HG03066 (cell line): ENCODE measurements around the gene MAVS.
"Not testable (repeated sequence)": the region's sequence is repeated elsewhere in the genome, so short reads cannot be mapped to it uniquely, and the experiment has no call there.

Experiments
- ATAC-seq: cut with Tn5 transposase; IDR thresholded peaks from one replicate; pipeline ENCODE4 v1.9.1; 2021; ENCODE audit warnings: low read depth; ENCODE audit not compliant: unreplicated experiment

MAVS gene

GRCh38 chr20:3814928-3815495 lies 31.6 kb upstream of the MAVS start:
- no peak for ATAC-seq

DNA sequence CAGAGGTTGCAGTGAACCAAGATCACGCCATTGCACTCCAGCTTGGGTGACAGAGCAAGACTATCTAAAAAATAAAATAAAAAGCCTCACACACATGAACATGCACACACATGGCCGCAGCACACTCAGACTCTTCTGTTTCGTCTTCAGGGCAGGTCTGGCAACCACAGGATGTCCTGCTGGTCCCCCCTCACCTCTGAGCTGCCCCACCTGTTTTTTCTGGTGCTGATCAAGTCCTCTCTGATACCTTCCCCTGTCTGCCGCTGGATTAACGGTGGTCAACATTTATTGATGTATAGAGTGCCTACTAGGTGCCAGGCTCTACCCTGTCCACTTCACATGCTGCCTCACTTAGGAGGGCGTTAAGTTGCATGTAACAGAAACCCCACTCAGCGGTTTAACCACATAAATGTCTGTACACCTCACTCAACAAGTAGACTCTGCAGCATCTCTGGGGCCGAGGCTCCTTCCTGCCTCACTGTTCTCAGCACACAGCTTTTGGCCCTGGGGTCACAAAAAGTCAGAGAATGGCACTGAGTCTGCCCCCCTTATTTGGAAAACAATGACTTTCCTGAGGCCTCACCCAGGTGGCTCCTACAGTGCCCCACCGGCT lies 30.8 kb upstream of the MAVS start:
- ATAC-seq, result no peak

- no peak for ATAC-seq
Observed at GRCh38 chr20:3818155-3819151, 28.2 kb upstream of the MAVS start.

DNA sequence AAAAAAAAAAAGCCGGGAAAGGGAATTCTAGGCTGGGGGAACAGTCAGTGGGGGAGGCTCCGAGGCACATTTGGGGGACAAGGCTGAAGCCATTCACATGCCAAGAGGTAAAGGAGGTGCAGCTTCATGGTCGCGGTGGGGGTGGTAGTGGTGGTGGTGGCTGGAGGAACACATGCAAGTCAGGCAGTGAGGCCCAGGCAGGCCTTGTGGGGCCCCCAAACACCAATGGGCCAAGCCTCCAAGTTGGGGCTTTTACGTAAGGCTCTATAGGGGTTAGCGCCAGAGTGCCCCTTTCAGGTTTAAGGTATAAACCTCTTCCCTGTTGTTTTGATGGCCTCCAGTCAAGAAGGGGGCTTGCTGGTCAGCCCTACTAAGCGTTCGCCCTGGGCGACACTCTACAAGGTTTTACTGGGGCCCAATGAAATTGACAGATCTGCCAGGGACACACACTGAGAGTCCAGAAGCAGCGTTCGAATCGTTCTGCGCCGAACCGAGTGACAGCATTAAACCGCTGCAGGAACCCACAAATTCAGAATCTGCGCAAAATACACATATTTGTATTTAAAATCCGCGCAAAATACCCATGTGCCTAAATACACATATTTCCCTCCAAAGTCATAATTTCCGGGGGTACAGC lies 27.1 kb upstream of the MAVS start:
- ATAC-seq, result no peak

- ATAC-seq, result peak; percentile 74
Observed at GRCh38 chr20:3820048-3820900, 26.4 kb upstream of the MAVS start, which contains the start of gene AP5S1. Gene AP5S1, plus strand, starts transcription at chr20:3820547. Its CDS starts 1,571 bp downstream, at chr20:3822118.

DNA sequence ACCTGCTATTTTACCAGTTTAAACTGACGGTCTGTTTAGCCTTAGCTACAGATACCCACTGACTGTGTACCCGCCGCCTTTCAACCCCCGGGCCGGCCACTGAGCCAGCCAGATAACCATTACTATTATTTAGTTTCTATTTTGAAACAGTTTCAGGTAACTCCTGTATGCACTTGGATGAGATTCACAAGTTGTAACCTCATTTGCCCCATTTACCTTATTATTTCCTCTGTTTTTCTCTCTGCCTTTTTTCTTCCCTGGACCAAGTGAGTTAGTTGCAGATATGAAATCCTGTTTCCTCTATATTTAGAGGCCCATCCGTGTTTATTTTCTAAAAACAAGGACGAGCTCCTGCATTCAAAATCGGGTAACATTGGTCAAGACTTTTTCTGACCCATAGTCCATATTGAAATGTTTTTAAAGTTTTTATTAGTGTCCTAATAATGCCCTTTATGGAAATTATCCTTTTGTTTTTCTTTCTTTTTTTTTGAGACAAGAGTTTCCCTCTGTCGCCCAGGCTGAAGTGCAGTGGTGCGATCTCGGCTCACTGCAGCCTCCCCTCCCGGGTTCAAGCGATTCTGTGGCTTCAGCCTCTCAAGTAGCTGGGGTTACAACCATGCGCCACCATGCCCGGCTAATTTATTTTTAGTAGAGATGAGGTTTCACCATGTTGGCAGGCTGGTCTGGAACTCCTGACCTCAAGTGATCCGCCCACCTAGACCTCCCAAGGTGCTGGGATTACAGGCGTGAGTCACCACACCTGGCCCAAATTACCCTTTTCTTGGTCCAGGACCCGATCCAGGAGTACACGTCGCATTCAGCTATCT lies 25.5 kb upstream of the MAVS start:
- ATAC-seq, result no peak

GRCh38 chr20:3821996-3822395 lies 24.6 kb upstream of the MAVS start:
- no peak for ATAC-seq

GRCh38 chr20:3823881-3824280 lies 22.8 kb upstream of the MAVS start:
- ATAC-seq, result no peak

- ATAC-seq, result no peak
Observed at GRCh38 chr20:3825526-3825925, 21.1 kb upstream of the MAVS start.

GRCh38 chr20:3826420-3826819 lies 20.2 kb upstream of the MAVS start:
- no peak for ATAC-seq

GRCh38 chr20:3828798-3829197 lies 17.8 kb upstream of the MAVS start:
- ATAC-seq, result no peak

DNA sequence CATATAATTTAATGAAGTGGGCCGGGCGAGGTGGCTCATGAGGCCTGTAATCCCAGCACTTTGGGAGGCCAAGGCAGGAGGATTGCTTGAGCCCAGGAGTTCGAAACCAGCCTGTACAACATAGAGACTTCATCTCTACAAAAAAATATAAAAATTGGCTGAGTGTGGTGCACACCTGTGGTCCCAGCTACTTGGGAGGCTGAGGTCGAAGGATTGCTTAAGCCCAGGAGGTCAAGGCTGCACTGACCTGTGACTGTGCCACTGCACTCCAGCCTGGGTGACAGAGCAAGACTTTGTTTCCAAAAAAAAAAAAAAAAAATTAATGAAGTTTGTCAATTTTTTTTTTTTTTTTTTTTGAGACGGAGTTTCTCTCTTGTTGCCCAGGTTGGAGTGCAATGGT lies 16.7 kb upstream of the MAVS start:
- ATAC-seq, result not testable (repeated sequence)

DNA sequence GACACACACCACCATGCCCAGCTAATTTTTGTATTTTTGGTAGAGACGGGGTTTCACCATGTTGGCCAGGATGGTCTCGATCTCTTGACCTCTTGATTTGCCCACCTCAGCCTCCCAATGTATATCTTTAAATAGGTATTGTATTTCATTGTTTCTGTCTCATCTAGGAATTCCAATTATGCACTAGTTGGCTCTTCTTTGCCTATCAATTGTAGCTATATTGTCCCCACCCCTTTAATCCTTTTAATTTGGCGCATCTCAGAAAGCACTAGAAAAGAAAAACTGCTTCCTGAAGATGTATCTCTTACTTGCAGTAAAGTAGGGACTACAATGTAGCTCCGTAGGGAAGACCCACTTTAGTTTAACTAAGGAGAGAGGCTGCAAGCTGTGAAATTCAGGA lies 10.5 kb upstream of the MAVS start:
- no peak for ATAC-seq

DNA sequence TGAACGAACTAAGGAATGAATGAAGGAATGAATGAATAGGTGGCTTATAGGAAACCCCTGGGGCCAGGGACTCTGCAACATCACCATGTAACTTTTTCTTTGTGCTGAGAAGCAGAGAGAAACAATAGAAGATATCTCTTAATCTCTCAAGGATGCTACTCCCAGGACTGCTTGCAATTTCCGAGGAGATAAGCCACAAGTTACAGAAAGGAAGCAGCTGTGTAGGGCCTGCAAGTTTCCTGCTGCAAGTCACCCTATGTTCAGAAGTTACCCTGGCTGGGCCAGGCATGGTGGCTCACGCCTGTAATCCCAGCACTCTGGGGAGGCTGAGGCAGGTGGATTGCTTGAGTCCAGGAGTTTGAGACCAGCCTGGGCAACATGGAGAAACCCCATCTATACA lies 7.3 kb upstream of the MAVS start:
- no peak for ATAC-seq

DNA sequence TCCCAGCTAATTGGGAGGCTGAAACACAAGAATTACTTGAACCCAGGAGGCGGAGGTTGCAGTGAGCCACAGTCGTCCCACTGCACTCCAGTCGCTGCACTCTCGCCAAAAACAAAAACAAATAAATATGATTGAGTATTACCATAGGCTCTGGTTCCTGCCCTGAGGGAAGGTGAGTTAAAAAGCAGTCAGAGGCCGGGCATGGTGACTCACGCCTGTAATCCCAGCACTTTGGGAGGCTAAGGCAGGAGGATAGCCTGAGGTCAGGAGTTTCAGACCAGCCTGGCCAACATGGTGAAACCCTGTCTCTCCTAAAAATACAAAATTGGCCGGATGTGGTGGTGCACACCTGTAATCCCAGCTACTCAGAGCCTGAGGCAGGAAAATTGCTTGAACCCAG lies 6.4 kb upstream of the MAVS start:
- ATAC-seq, result not testable (repeated sequence)

DNA sequence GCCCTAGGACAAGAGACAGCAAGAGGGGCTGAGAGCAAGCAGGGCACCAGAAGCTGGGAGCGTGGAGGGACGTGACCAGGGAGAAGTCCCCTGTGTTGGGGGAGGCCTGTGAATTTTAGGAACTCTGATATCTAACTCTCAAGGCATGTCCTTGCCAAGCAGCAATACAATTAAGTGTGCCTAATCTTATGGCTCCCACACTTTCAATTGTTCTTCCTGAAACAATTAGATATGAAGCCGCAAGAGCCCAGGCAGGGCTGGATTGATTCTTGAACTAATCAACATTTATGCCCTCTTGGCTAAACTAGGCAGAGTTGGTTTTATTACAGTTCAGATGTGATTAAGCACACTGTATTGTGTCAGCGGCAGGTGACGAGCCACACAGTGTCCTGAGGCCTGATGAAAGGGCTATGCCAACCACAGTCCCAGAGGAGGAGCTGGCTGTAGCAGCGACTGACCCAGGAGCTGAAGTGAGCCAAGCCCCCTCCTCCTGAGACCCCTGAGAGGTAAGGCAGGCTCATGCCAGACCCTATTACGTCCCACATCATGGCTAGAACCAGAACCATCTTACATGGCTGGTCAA lies 4.2 kb upstream of the MAVS start:
- no peak for ATAC-seq

DNA sequence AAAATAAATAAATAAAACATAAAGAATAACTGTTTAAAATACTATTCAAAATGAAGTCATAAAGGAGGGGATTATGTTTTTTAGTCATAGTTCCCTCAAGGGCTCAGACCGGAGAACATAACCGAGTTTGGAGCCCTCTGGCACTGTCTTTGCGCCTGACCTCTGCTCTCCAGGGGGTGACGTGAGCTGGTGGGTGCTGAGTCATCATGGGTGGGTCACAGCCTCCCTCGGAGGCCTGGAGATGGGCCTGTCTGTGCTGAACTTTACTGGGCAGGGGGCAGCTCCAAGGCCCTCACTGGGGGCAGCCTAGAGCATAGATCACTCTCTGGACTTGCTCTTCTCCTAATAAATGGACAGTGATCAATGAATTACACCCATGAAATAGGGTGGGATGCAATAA lies 3.1 kb upstream of the MAVS start:
- ATAC-seq, result no peak

DNA sequence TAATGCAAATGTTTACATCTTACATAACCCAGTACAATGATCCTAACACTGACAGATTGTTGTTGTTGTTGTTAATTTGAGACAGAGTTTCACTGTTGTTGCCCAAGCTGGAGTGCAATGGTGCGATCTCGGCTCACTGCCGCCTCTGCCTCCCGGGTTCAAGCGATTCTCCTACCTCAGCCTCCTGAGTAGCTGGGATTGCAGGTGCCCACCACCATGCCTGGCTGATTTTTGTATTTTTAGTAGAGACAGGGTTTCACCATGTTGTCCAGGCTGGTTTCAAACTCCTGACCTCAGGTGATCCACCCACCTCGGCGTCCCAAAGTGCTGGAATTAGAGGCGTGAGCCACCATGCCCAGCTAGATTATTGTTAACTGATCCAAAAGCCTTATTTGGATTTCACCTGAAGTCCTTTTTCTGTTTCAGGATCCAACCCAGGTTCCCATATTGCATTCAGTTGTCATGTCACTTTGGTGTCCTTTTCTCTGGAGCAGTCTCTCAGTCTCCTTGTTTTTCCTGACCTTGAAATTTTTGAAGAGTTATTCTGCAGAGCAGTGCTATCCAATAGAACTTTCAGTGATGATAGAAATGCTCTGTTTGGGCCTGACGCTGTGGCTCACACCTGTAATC lies 2.5 kb upstream of the MAVS start:
- ATAC-seq, result not testable (repeated sequence)

DNA sequence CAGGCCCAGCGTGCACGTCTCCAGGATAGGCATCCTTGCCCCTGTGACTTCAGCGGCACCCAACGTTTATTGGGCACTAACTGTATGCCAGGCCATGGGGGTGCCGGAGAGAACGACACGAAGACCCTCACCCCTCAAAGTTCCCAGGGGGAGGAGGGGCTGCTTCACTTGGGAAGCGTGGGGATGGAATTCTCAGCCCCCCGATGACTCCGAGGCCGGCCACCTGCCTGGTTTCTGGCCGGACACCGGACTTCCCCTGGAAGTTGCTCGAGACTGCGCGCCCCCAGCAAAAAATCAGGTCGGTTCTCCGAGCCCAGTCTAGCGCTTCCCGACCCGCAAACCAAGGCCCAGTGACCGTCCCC lies 275 bp upstream of the MAVS start:
- no peak for ATAC-seq
